ENCODE measurements around the gene NLRP6. TPM values are rescaled to one million over a fixed set of nuclear protein-coding genes. Genes with fewer than 3 reads are reported as not detected.

NLRP6 gene
- total RNA-seq, 2 donors from 2014 or later = 0.18 to 2.7 TPM

- no peaks in the 10 kb centered on the region for H3K27me3 ChIP-seq (replicated peaks; ENCODE audit: insufficient read depth)
- WGBS = 39% methylated on average over 25 of the region's 25 CpGs
- intact Hi-C loops (cut with DNase I) = no loop called here
- H3K9me3 ChIP-seq = no peaks in the 10 kb centered on the region
- H3K27ac ChIP-seq = no peak overlapping the region
- no peaks in the 10 kb centered on the region for H3K36me3 ChIP-seq
- DNase-seq (ENCODE audit: low spot score) = no peak
- TF ChIP-seq POLR2A (IDR thresholded peaks at IDR 0.05) (no peak), POLR2AphosphoS5 (IDR thresholded peaks at IDR 0.05) (no peak), CTCF (IDR thresholded peaks at IDR 0.05) (no peak)
- H3K4me3 ChIP-seq = no peak overlapping the region
- H3K4me1 ChIP-seq (replicated peaks) = no peaks in the 10 kb centered on the region
Observed at GRCh38 chr11:334264-334994, 56.2 kb downstream of the NLRP6 start.

Small RNA genes lying within 50 kb of the gene (small RNA-seq; reads per million reads assigned to genes)
- 0 reads per million in 2 donors for gene AC136475.6

Other genes starting within 250 kb of the NLRP6 start
- not detected for gene SCGB1C1, start 85.3 kb upstream of the NLRP6 start, total RNA-seq
- gene BET1L, start 71.0 kb upstream of the NLRP6 start, total RNA-seq = 10 to 100 TPM; 52.1 to 54.8 TPM
- 100 to 1,000 TPM in 1 of 2 donors, 10 to 100 TPM in 1; 82.3 to 114 TPM for gene RIC8A, start 70.7 kb upstream of the NLRP6 start, total RNA-seq
- gene SIRT3, start 42.1 kb upstream of the NLRP6 start, total RNA-seq = 10 to 100 TPM; 21.5 to 32.5 TPM
- gene PSMD13, start 41.4 kb upstream of the NLRP6 start, total RNA-seq = 100 to 1,000 TPM in 1 of 2 donors, 10 to 100 TPM in 1; 87.4 to 129 TPM
- 10 to 100 TPM; 18.4 to 63.1 TPM for gene PGGHG, start 10.7 kb downstream of the NLRP6 start, total RNA-seq
- gene IFITM5, start 21.1 kb downstream of the NLRP6 start, total RNA-seq = not detected
- 100 to 1,000 TPM in 1 of 2 donors, 10 to 100 TPM in 1; 96.6 to 149 TPM for gene IFITM2, start 29.4 kb downstream of the NLRP6 start, total RNA-seq
- gene IFITM1, start 35.6 kb downstream of the NLRP6 start, total RNA-seq = 100 to 1,000 TPM in 1 of 2 donors, 10 to 100 TPM in 1; 73.9 to 182 TPM
- gene IFITM3, start 42.5 kb downstream of the NLRP6 start, total RNA-seq = 100 to 1,000 TPM; 123 to 477 TPM
- gene B4GALNT4, start 91.1 kb downstream of the NLRP6 start, total RNA-seq = 10 to 100 TPM in 1 of 2 donors, 1 to 10 TPM in 1; 5.8 to 14.2 TPM
- gene PKP3, start 115.8 kb downstream of the NLRP6 start, total RNA-seq = 10 to 100 TPM; 58.6 to 88.4 TPM
- gene SIGIRR, start 136.6 kb downstream of the NLRP6 start, total RNA-seq = 10 to 100 TPM; 40.4 to 75.6 TPM
- 1 to 10 TPM; 8.4 to 9.1 TPM for gene ANO9, start 163.6 kb downstream of the NLRP6 start, total RNA-seq
- 10 to 100 TPM; 46.3 to 50.3 TPM for gene PTDSS2, start 171.9 kb downstream of the NLRP6 start, total RNA-seq
- 100 to 1,000 TPM; 221 to 272 TPM for gene RNH1, start 228.8 kb downstream of the NLRP6 start, total RNA-seq